ENCODE data around the gene NOS3.

Gene NOS3

DNA sequence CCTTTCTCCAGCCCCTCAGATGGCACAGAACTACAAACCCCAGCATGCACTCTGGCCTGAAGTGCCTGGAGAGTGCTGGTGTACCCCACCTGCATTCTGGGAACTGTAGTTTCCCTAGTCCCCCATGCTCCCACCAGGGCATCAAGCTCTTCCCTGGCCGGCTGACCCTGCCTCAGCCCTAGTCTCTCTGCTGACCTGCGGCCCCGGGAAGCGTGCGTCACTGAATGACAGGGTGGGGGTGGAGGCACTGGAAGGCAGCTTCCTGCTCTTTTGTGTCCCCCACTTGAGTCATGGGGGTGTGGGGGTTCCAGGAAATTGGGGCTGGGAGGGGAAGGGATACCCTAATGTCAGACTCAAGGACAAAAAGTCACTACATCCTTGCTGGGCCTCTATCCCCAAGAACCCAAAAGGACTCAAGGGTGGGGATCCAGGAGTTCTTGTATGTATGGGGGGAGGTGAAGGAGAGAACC is 2.1 kb downstream of the NOS3 start:
- intact Hi-C loops (cut with DNase I) = loop anchor here (10.0 kb wide), 1 partner anchor 208 kb away; no protein-coding TSS in a partner anchor
- peak in 6 of 42 donors; percentile 19 to 66 (median 50) for DNase-seq

GRCh38 chr7:150993511-150993910 is 2.7 kb downstream of the NOS3 start:
- no peak for DNase-seq
- intact Hi-C loops (cut with DNase I) = loop anchor here (10.0 kb wide), 1 partner anchor 209 kb away; no protein-coding TSS in a partner anchor

DNA sequence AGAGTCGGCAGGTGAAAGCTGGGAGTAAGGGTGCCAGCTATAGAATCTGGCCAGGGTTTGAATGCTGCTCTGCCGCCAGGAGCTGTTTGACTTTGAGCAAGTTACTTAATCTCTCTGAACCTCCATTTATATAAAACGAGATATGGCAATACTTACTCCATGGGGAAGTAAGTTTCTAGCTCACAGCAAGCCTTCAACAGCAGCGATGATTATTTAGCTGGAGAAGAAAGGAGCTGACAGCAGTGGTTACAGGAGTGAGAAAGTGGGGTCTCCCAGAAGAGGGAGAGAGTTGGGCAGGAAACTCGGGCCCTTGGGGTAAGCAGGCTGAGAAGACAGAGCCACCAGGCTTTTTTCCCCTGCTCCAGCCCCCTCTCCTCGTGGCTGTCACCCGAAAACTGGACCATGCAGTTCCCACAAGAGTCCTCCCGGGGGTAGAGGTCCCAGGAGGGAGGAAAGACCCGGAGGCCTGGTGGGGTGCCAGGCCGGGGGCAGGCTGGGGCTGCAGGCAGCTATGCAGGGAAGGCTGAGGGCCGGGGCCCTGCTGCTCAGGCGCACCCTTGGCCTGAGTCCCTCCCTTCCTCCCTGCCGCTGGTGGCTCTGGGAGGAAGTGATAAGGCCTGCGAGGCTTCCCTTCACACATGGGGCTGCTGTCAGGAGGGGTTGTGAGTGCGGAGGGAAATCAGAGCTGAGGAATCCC is 3.5 kb downstream of the NOS3 start:
- intact Hi-C loops (cut with DNase I) = loop anchor here (10.0 kb wide), 1 partner anchor 209 kb away; no protein-coding TSS in a partner anchor

GRCh38 chr7:150994838-150995510 is 4.2 kb downstream of the NOS3 start:
- intact Hi-C loops (cut with DNase I) = loop anchor here (10.0 kb wide), 1 partner anchor 210 kb away; no protein-coding TSS in a partner anchor

More for the DNA sequence above, 3.5 kb downstream of the NOS3 start:
- no peak for DNase-seq

GRCh38 chr7:150996376-150997074 is 5.7 kb downstream of the NOS3 start:
- DNase-seq = no peak
- intact Hi-C loops (cut with DNase I) = loop anchor here (10.0 kb wide), 1 partner anchor 212 kb away; no protein-coding TSS in a partner anchor

More at GRCh38 chr7:150994838-150995510, 4.2 kb downstream of the NOS3 start:
- DNase-seq = no peak

DNA sequence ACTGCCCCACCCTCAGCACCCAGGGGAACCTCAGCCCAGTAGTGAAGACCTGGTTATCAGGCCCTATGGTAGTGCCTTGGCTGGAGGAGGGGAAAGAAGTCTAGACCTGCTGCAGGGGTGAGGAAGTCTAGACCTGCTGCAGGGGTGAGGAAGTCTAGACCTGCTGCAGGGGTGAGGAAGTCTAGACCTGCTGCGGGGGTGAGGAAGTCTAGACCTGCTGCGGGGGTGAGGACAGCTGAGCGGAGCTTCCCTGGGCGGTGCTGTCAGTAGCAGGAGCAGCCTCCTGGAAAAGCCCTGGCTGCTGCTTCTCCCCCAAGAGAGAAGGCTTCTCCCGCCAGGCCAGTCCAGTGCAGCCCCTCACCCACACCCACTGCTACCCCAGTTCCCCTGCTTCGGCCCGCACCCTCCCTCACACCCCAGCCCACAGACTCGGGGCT is 6.3 kb downstream of the NOS3 start:
- intact Hi-C loops (cut with DNase I) = loop anchor here (10.0 kb wide), 1 partner anchor 212 kb away; no protein-coding TSS in a partner anchor
- DNase-seq = no peak

- intact Hi-C loops (cut with DNase I) = loop anchor here (10.0 kb wide), 1 partner anchor 213 kb away; no protein-coding TSS in a partner anchor
These were observed 7.0 kb downstream of the NOS3 start for GRCh38 chr7:150997817-150998216.

GRCh38 chr7:150998341-150998740 is 7.5 kb downstream of the NOS3 start:
- intact Hi-C loops (cut with DNase I) = loop anchor here (10.0 kb wide), 1 partner anchor 214 kb away; no protein-coding TSS in a partner anchor

More at GRCh38 chr7:150997817-150998216, 7.0 kb downstream of the NOS3 start:
- DNase-seq = no peak

DNA sequence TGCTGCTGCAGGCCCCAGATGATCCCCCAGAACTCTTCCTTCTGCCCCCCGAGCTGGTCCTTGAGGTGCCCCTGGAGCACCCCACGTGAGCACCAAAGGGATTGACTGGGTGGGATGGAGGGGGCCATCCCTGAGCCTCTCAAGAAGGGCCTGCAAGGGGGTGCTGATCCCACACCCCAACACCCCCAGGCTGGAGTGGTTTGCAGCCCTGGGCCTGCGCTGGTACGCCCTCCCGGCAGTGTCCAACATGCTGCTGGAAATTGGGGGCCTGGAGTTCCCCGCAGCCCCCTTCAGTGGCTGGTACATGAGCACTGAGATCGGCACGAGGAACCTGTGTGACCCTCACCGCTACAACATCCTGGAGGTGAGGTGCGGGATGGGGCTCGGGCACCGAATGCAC is 8.2 kb downstream of the NOS3 start:
- DNase-seq = no peak
- intact Hi-C loops (cut with DNase I) = loop anchor here (10.0 kb wide), 1 partner anchor 214 kb away; no protein-coding TSS in a partner anchor

More at GRCh38 chr7:150998341-150998740, 7.5 kb downstream of the NOS3 start:
- no peak for DNase-seq

DNA sequence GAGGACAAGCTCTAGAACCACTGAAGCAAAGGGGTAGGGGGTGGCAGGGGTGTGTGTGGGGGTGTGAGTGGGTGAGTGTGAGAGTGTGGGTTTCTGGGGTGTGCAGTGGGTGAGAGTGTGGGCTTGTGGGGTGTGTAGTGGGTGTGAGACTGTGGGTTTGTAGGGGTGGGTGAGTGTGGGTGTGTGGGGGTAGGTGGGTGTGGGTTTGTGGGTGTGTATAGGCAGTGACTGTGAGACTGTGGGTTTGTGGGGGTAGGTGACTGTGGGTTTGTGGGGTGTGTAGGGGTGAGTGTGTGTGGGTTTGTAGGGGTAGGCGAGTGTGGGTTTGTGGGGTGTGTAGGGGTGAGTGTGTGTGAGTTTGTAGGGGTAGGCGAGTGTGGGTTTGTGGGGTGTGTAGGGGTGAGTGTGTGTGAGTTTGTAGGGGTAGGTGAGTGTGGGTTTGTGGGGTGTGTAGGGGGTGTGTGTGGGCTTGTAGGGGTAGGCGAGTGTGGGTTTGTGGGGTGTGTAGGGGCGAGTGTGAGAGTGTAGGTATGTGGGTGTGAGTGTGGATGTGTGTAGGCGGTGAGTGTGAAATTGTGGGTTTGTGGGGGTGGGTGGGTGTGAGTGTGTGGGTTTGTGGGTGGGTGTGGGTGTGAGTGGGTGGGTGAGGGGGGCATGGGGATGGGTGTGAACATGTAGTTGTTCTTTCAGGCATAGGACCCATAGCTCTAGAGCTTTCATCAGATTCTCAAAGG is 8.8 kb downstream of the NOS3 start:
- DNase-seq = no peak
- intact Hi-C loops (cut with DNase I) = loop anchor here (10.0 kb wide), 1 partner anchor 215 kb away; no protein-coding TSS in a partner anchor

DNA sequence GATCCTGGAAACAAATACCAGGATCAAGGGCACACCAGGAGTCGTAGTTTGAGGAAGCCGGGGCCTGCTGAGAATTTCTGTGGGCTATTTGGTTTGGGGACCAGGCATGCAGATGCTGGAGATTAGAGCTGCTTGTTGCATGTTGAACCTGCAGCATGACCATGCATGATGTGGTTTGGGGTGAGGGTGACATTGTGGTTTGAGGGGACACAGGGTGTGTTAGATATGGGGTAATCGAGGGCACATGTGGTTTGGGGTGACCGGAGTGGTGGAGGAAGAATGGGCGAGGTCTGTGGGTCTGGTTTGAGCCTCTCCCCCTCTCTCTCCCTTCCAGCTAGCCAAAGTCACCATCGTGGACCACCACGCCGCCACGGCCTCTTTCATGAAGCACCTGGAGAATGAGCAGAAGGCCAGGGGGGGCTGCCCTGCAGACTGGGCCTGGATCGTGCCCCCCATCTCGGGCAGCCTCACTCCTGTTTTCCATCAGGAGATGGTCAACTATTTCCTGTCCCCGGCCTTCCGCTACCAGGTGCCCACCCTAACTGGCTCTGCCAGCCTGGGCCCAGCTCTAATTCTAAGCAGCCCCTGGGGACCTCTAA is 10.2 kb downstream of the NOS3 start:
- intact Hi-C loops (cut with DNase I) = no loop called here
- DNase-seq = no peak

DNA sequence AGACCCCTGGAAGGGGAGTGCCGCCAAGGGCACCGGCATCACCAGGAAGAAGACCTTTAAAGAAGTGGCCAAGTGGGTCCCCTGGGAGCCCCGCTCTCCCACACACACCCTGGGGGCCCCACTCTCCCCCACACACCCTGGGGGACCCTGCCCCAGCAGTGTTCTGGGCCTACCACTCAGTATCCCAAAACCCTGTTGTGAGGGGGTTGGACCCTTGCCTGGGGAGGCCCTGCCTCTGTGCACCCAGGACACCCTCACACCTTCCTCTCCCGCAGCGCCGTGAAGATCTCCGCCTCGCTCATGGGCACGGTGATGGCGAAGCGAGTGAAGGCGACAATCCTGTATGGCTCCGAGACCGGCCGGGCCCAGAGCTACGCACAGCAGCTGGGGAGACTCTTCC is 10.7 kb downstream of the NOS3 start:
- no peak for DNase-seq

DNA sequence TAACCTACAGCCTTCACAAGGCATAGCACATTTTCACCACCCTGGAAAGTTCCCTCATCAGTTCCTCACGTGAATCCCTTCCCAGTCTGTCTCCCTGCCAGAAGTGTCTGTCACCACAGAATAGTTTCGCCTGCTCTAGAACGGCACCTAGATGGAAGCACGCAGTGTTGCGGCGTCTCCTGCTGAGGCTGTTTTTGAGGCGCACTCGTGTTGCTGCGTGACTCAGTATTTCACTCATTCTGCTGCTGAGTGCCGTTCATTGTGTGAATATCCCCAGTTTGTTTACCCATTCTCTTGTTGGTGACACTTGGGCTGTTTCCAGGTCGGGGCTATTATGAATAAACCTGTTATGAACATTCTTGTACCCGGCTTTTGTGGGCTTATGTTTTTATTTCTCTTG is 12.8 kb downstream of the NOS3 start:
- intact Hi-C loops (cut with DNase I) = no loop called here
- peak in 9 of 42 donors; percentile 13 to 62 (median 33) for DNase-seq

More for the DNA sequence above, 10.7 kb downstream of the NOS3 start:
- intact Hi-C loops (cut with DNase I) = no loop called here

DNA sequence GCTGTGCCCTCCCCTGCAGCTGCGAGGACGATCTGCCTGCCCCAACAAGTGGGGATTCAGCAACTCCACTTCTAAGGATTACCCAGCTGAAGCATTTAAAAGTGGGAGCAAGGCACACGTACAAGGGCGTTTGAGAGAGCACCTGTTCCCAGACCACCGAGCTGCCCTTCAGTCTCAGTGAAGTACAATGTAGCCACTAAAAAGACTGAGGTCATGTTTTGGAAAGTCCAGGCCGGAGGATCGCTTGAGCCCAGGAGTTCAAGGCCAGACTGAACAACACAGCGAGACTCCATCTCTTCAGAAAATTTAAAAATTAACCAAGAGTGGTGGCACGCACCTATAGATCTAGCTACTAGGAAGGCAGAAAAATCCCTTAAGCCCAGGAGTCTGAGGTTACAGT is 14.7 kb downstream of the NOS3 start:
- intact Hi-C loops (cut with DNase I) = no loop called here
- no peak for DNase-seq

DNA sequence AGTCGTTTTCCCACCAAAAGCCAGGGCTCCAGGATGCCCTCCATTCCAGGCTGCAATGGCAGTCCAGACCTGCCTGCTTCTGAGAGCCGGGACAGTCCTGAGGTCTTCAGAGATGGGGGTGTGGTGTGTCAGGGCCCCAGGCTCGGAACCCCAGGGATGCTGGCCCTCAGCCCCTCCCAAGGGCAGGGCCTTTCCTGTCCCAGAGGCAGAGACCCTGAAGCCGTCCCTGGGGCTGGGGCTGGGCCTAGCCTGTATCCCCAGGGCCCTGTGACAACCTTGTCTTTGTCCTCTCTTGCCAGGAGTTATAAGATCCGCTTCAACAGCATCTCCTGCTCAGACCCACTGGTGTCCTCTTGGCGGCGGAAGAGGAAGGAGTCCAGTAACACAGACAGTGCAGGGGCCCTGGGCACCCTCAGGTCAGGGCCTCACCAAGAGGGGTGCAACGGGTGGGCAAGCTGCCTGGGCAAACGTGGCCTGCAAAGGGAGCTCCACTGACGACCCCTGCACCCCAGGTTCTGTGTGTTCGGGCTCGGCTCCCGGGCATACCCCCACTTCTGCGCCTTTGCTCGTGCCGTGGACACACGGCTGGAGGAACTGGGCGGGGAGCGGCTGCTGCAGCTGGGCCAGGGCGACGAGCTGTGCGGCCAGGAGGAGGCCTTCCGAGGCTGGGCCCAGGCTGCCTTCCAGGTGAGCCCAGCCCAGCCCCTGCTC is 15.9 kb downstream of the NOS3 start:
- intact Hi-C loops (cut with DNase I) = no loop called here
- DNase-seq = no peak

GRCh38 chr7:151007469-151007898 is 16.7 kb downstream of the NOS3 start:
- no peak for DNase-seq
- intact Hi-C loops (cut with DNase I) = no loop called here

DNA sequence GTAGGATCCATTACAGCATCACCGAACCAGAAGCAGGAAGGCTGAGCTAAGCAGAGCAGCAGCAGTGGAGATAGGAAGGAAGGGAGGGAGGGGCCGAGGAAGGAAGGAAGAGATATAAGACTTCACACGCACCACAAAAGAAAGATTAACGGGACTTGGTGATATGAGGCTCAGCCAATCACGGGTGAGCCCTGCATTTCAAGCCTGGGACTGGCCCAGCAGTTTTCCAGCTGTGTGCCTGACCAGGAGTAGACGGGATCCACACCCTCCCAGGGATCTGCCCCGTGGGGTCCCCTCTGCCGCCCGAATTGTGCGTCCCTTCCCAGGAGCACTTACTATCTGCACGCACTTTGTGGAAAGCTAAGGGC is 17.3 kb downstream of the NOS3 start:
- intact Hi-C loops (cut with DNase I) = no loop called here
- DNase-seq = no peak
